ENCODE data around the gene ZCCHC2.

GRCh38 chr18:62521082-62521481 lies 1.7 kb upstream of the ZCCHC2 start:
- TF ChIP-seq GATA2 (IDR thresholded peaks at IDR 0.05; ENCODE audit: low read depth, low read length) (no peak), GATA3 (IDR thresholded peaks at IDR 0.05; ENCODE audit: low read depth, low read length) (no peak)
